WTC11 (cell line): ENCODE data around the gene XKR7. TPM values are rescaled to one million over a fixed set of nuclear protein-coding genes. Genes with fewer than 3 reads are reported as not detected.

Source experiments
- ATAC-seq: fragments of 200-7000 bp; cut with Tn5 transposase; 2 replicates; pipeline ENCODE4 v1.10.0; 2021; ENCODE audit warnings: mild to moderate bottlenecking, moderate library complexity
- CTCF ChIA-PET: fragments of 300-600 bp; sonication (Branson Sonifier 250); formaldehyde crosslinking; loops from one replicate; lab custom pipeline; 2021; ENCODE audit warnings: antibody characterized with exemption; lab: Charles Lee
- POLR2A ChIA-PET: fragments of 350-600 bp; sonication (Branson Sonifier 250); formaldehyde crosslinking; loops from one replicate; lab custom pipeline; 2021; ENCODE audit warnings: antibody characterized with exemption; lab: Charles Lee
- DNase-seq: peaks from one replicate; pipeline ENCODE4 v3.0.0; 2021; ENCODE audit warnings: low spot score
- H3K27ac Mint-ChIP-seq: 2 replicates; pipeline ENCODE4 v1.8.0; 2021; ENCODE audit warnings: mixed read lengths
- H3K27me3 Mint-ChIP-seq: 2 replicates; pipeline ENCODE4 v1.8.0; 2021; ENCODE audit warnings: low read depth, mild to moderate bottlenecking, moderate library complexity, mixed read lengths
- H3K36me3 Mint-ChIP-seq: 2 replicates; pipeline ENCODE4 v1.8.0; 2021; ENCODE audit warnings: mixed read lengths
- H3K4me1 Mint-ChIP-seq: 2 replicates; pipeline ENCODE4 v1.8.0; 2022; ENCODE audit warnings: mixed read lengths
- H3K4me3 Mint-ChIP-seq: 2 replicates; pipeline ENCODE4 v1.8.0; 2021; ENCODE audit warnings: mild to moderate bottlenecking, moderate library complexity, mixed read lengths
- H3K9me3 Mint-ChIP-seq: 2 replicates; pipeline ENCODE4 v1.8.0; 2021; ENCODE audit warnings: mixed read lengths
- AR ChIP-seq: fragments of 250-450 bp; sonication (Bioruptor Pico); IDR thresholded peaks from 2 replicates; pipeline ENCODE4 v1.9.0; 2021; ENCODE audit warnings: mild to moderate bottlenecking
- ATF6 ChIP-seq: sonication (generic); formaldehyde crosslinking; IDR thresholded peaks from 2 replicates; pipeline ENCODE4 v1.8.1; 2023; ENCODE audit warnings: mild to moderate bottlenecking, missing genetic modification reagents
- CTCF ChIP-seq: fragments of 200-600 bp; IDR thresholded peaks from 2 replicates; pipeline ENCODE4 v1.8.0; 2022; ENCODE audit warnings: antibody characterized with exemption
- NFATC4 ChIP-seq: fragments of 250-450 bp; sonication (Bioruptor Pico); IDR thresholded peaks from 2 replicates; pipeline ENCODE4 v1.9.0; 2021; ENCODE audit warnings: mild to moderate bottlenecking
- NR1H2 ChIP-seq: sonication (generic); formaldehyde crosslinking; IDR thresholded peaks from 2 replicates; pipeline ENCODE4 v1.9.0; 2021; ENCODE audit warnings: mild to moderate bottlenecking, moderate library complexity, missing genetic modification reagents
- PRRX2 ChIP-seq: fragments of 250-450 bp; sonication (Bioruptor Pico); IDR thresholded peaks from 2 replicates; pipeline ENCODE4 v1.8.0; 2021; ENCODE audit warnings: mild to moderate bottlenecking
- RELA ChIP-seq: sonication (generic); formaldehyde crosslinking; IDR thresholded peaks from 2 replicates; pipeline ENCODE4 v1.8.1; 2022; ENCODE audit warnings: missing genetic modification reagents, mild to moderate bottlenecking, borderline replicate concordance
- ZNF121 ChIP-seq: sonication (generic); formaldehyde crosslinking; IDR thresholded peaks from 2 replicates; pipeline ENCODE4 v1.8.0; 2023; ENCODE audit warnings: missing genetic modification reagents
- ZNF219 ChIP-seq: sonication (generic); formaldehyde crosslinking; IDR thresholded peaks from 2 replicates; pipeline ENCODE4 v1.8.0; 2023; ENCODE audit warnings: missing genetic modification reagents, mild to moderate bottlenecking, borderline replicate concordance
- ZNF416 ChIP-seq: fragments of 250-450 bp; sonication (Bioruptor Pico); IDR thresholded peaks from 2 replicates; pipeline ENCODE4 v1.9.0; 2021; ENCODE audit warnings: mild to moderate bottlenecking, inconsistent platforms
- ZNF532 ChIP-seq: fragments of 250-450 bp; sonication (Bioruptor Pico); IDR thresholded peaks from 2 replicates; pipeline ENCODE4 v1.9.0; 2021; ENCODE audit warnings: mild to moderate bottlenecking, borderline replicate concordance
- ZNF671 ChIP-seq: fragments of 250-450 bp; sonication (Bioruptor Pico); IDR thresholded peaks from 2 replicates; pipeline ENCODE4 v1.8.0; 2021; ENCODE audit warnings: mild to moderate bottlenecking
- total RNA-seq: library from RNA; stranded (reverse); gene quantifications from 3 replicates; pipeline ENCODE4 v1.2.3, GENCODE V29; 2021

XKR7 gene
- total RNA-seq, 1 experiment from 2014 or later = 2.5 TPM

- peaks cover 16% of the 10 kb centered on the region for H3K27me3 Mint-ChIP-seq
- no peak for TF ChIP-seq ZNF416 (CRISPR knock-in tag)
- peak; percentile 43; the same call in 1 of the 2 replicates for TF ChIP-seq CTCF
- TF ChIP-seq, all 79 proteins: peak for 1
- H3K9me3 Mint-ChIP-seq = no peaks in the 10 kb centered on the region
- H3K4me1 Mint-ChIP-seq = peaks cover 40% of the 10 kb centered on the region
- peak; percentile 81 for DNase-seq
- 0 out of 2 replicates have a peak, but pooled peaks cover 3% of the 10 kb centered on the region for H3K36me3 Mint-ChIP-seq
- H3K27ac Mint-ChIP-seq = no peak overlapping the region
- POLR2A ChIA-PET = interaction anchor here (1.2 kb wide), 1 partner anchor 10 kb away, joined by 5 read pairs; no protein-coding TSS in a partner anchor
- H3K4me3 Mint-ChIP-seq = peak overlapping the region; percentile 74
- CTCF ChIA-PET = interaction anchor here (0.6 to 2.7 kb wide), 11 partner anchors 11 to 377 kb away, joined by 3 to 20 read pairs (median 3); partner anchors contain the start of gene PDRG1
- peak; percentile 59 for ATAC-seq
Measured at GRCh38 chr20:32019156-32019510, 51.2 kb downstream of the XKR7 start.

GRCh38 chr20:32019563-32020463 is 51.9 kb downstream of the XKR7 start:
- H3K27me3 Mint-ChIP-seq = peaks cover 16% of the 10 kb centered on the region
- CTCF ChIA-PET = interaction anchor here (0.6 to 2.7 kb wide), 16 partner anchors 10 to 377 kb away, joined by 3 to 20 read pairs (median 3); partner anchors contain the start of gene PDRG1
- no peak for ATAC-seq
- H3K4me3 Mint-ChIP-seq = peak overlapping the region; percentile 74
- H3K4me1 Mint-ChIP-seq = peaks cover 43% of the 10 kb centered on the region
- no peak for TF ChIP-seq ZNF121 (CRISPR knock-in tag)
- TF ChIP-seq NR1H2 (CRISPR knock-in tag) = no peak
- no peak for TF ChIP-seq PRRX2 (CRISPR knock-in tag)
- TF ChIP-seq ATF6 (CRISPR knock-in tag) = no peak
- no peak for TF ChIP-seq ZNF671 (CRISPR knock-in tag)
- no peak for TF ChIP-seq NFATC4
- no peak for TF ChIP-seq ZNF532
- no peak for TF ChIP-seq ZNF219 (CRISPR knock-in tag)
- no peak for TF ChIP-seq RELA (CRISPR knock-in tag)
- TF ChIP-seq CTCF = no peak
- no peak for TF ChIP-seq AR (CRISPR knock-in tag)
- 0 out of 2 replicates have a peak, but pooled peaks cover 3% of the 10 kb centered on the region for H3K36me3 Mint-ChIP-seq
- H3K27ac Mint-ChIP-seq = peak overlapping the region; percentile 27; the same call in 1 of the 2 replicates
- no peak for DNase-seq
- no peaks in the 10 kb centered on the region for H3K9me3 Mint-ChIP-seq
- POLR2A ChIA-PET = interaction anchor here (0.5 to 1.2 kb wide), 3 partner anchors 9 to 159 kb away, joined by 3 to 5 read pairs (median 4); no protein-coding TSS in a partner anchor
